GM21723 (cell line): ENCODE results near the gene TFAP2B.

Experiments
- ATAC-seq: cut with Tn5 transposase; IDR thresholded peaks from one replicate; pipeline ENCODE4 v1.9.1; 2021; ENCODE audit warnings: mild to moderate bottlenecking, moderate library complexity; ENCODE audit not compliant: unreplicated experiment

The TFAP2B gene

GRCh38 chr6:50823094-50823920 is 4.6 kb downstream of the TFAP2B start:
- no peak for ATAC-seq

GRCh38 chr6:50824552-50824951 is 5.9 kb downstream of the TFAP2B start:
- ATAC-seq: no peak

- ATAC-seq: no peak
These were observed 6.8 kb downstream of the TFAP2B start for GRCh38 chr6:50825375-50826036.

- ATAC-seq: no peak
These were observed 7.5 kb downstream of the TFAP2B start for GRCh38 chr6:50826037-50826761.

DNA sequence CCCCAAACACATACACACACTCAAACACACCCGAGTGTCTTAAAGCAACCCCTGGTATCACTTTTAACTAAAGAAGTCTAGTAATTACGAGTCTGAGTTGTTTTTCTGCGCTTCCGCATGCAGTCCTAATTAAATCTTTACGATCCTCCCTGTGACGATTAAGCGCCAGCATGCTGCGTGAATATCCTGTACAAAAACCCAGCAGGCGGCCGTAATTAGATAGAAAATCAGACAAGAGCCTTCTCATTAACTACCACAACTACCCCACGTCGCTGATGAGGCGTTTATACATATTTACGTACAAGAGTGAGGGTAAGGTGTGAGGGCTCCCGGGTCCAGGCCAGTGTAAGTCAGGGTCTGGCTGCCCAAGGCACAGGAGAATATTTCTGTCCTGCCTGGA is 8.1 kb downstream of the TFAP2B start:
- no peak for ATAC-seq

DNA sequence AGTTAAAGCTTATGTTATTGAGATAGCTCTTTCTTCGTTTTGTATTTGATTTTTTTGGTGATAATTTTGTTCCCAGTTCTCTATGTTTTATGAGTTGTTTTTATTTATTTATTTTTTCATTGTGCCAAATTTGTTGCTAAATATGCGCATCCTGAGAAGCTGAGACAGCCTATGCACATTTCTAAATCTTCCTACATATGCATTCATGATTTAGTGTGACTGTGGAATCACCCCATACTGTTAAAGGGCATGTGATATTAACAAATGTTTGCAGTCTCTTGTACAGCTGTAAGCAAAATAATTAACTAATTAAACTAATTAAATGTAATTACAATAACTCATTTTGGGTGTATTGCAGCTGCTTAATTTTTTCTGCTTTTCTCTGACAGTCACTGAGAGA is 10.4 kb downstream of the TFAP2B start:
- ATAC-seq: no peak

GRCh38 chr6:50829898-50830444 is 11.3 kb downstream of the TFAP2B start:
- no peak for ATAC-seq

DNA sequence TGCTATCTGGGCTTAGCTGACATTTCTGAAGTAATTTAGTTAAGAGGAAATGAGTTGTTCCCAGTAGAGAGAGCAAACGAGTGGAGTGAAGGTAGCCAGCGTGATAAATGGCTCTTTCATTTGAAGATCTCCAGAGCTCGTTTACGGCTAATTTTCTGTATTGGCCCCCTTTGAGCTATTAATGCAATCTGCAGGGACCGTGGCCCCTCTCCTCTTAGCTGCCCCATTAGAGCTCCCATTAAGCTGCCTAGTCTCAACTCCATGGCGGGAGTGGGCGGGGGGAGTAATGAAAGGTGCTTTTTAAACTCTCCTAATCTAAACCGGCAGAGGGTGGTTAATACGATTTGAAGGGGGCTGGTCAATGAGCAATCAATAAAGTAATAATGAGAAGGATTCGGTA is 12.5 kb downstream of the TFAP2B start:
- ATAC-seq: no peak

DNA sequence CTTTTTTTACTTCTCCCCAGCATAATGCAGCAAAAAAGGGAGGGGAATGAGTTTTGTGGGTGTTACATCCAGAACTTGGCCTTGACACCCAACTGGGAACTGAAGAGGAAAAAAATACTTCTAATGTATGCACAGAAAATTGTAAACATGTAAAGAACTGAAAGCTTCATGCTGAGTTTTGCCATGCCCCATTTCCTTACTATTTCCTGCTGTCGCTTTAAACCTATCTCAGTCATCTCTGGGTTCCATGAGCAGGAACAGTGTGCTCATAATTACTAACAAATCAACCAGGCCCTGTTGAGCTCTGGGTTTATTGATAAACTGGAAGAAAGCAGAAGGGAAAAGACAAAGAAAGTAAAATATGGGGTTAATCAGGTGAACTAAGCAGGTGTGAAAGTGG is 14.2 kb downstream of the TFAP2B start:
- no peak for ATAC-seq

GRCh38 chr6:50834929-50835410 is 16.3 kb downstream of the TFAP2B start:
- no peak for ATAC-seq

DNA sequence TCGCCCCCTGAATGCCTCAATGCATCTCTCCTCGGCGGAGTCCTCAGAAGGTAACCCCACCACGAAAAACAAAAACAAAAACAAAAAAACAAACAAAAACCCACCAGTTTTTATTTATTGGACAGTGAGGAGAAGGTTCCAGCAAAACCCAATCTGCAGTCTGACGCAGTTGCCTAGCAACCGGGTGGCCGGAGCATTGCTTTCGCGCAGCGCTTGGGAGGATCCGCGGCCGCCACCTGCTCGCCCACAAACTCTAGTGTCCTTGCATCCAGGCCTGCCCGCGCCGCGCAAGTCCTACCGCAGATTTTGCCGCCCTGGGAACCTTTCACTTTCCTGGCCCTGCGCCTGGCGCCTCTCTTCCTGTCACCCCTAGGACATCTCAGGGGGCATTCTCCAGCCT is 17.6 kb downstream of the TFAP2B start:
- no peak for ATAC-seq

- ATAC-seq: no peak
These were observed 19.1 kb downstream of the TFAP2B start for GRCh38 chr6:50837589-50838445.

DNA sequence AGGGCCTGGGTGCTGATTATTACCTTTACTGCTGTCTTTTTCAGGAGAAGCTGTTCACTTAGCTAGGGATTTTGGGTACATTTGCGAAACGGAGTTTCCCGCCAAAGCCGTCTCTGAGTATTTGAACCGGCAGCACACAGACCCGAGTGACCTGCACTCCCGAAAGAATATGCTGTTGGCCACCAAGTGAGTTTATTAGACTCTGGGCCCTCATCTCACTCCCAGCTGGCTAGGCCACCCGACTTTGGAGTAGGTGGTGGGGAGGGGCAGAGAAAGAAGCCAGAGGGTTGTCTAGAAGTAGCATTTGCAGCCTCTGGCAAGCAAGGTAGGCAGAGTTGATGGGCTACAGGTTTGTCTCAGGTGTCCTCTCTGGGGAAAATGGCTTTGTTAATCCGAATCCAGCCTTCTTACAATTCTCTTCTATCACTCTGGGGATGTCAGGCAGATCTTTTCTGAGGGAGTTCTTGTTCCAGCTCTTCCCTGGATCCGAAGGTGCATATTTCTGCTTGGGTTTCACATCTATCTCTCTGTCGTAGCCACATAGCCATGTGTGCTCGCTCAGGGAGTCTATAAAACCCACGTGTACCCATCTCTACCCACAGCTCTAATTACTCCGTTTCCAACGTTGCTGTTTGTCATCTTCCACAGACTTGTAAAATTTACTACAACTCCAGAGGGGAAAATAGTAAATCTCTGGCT is 21.6 kb downstream of the TFAP2B start:
- ATAC-seq: no peak

- no peak for ATAC-seq
These were observed 22.1 kb downstream of the TFAP2B start for GRCh38 chr6:50840811-50841192.

DNA sequence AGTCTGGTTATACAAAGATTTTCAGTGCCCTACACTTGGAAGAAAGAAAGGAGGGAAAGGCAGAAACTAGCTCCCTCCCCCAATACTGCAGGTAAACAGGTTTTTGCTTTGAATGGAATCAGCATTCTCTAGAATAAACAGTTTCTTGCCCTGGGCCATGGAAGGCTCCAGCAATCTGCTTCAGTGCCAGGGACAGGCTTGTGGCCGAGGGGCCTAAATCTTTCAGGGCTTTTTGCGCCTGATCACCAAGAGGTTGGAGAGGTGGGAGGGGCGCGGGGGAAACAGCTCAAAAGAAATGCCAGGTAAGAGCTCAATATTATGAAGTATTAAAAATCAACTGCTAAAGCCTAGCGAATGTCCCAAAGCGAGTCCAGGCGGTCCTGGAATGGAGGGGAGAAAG is 23.8 kb downstream of the TFAP2B start:
- no peak for ATAC-seq

- no peak for ATAC-seq
These were observed 24.3 kb downstream of the TFAP2B start for GRCh38 chr6:50842861-50843384.

DNA sequence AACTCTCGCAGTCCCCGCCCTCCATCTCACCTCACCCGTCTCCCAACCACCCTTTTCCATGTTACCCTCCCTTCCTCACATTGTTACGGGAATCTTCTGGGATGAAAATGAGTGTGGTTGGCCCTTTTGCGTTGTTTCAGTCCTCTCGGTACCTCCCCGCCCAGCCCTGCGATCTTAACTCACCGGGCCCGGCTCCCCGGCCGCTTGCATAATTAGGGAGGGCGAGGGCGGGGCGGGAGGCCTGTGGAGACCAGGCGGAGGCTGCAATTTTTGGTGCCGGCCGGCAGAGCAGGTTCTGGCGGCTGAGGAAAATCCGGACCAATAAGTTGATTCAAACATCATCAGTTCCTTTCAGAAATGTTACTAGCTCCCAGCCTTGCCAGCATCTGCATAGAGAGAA is 25.2 kb downstream of the TFAP2B start:
- no peak for ATAC-seq

DNA sequence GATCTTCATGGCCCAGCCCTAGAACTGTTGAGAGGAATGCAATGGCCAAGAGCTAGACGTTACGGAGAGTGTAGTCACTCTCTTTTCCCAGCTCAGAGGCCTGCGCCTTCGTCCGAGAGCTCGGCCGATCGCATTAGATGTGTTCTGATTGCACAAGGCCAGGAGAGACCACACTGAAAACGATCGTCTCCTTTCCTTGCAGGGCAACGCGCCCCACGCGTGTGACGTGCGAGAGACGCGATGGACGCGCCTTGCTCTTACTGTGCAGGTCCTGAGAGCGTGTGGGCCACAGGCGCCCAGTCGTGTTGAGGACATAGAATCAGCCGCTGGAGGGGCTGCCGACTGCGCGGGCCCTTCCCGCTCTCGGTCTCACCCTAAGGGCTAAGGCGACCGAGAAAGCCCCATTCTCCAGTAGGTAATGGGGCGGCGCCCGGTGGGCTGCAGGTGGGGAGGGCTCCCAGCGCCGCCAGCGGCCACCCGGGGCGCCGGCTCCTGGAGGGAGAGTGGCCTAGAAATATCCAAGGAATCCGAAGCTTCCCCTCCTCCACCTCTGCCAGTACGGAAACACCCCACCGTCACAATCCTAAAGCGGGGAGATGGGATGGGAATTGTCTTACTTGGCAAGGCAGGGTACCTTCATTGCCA is 26.9 kb downstream of the TFAP2B start:
- ATAC-seq: no peak
